SK-MEL-5 (cell line): ENCODE measurements around the gene BDKRB1. TPM values are rescaled to one million over a fixed set of nuclear protein-coding genes. Genes with fewer than 3 reads are reported as not detected.
"Not testable (repeated sequence)": the region's sequence is repeated elsewhere in the genome, so short reads cannot be mapped to it uniquely, and the experiment has no call there.

Experiments
- DNase-seq: peaks from one replicate; pipeline ENCODE4 v3.0.0-alpha.2; 2016; ENCODE audit warnings: low read depth, low spot score
- in situ Hi-C: cut with HindIII; loops from 2 replicates; pipeline ENCODE4 v1.10.0; 2016; ENCODE audit warnings: low sequenced_read_pairs, high pct_unique_total_duplicates, low pct_unique_long_range_greater_than_20kb
- total RNA-seq: library from RNA; depleted of rRNA; stranded (reverse); fragments of >200 nt; shearing (Covaris generic); gene quantifications from 2 replicates; pipeline ENCODE4 v1.2.3, GENCODE V29; 2014

The BDKRB1 gene
- total RNA-seq, 1 experiment from 2014 or later: 0.53 TPM

DNA sequence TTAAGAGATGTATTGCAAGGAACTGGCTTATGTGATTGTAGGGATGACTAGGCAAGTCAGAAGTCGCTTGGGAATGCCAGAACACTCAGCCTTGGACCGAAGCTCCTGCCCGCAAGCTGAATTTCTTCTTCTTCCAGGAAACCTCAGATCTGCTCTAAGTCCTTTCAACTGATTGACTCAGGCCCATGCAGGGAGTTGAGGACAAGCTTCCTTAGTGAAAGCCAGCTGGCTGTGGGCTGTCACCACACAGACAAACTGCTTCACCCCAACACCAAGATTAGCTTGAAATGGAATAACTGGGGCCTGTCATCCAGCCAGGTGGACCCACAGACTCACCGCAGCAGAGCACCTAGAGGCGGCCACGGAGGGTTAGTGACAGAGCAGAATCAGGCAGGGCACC lies 26.7 kb upstream of the BDKRB1 start:
- in situ Hi-C loops: no loop called here
- no peak for DNase-seq

DNA sequence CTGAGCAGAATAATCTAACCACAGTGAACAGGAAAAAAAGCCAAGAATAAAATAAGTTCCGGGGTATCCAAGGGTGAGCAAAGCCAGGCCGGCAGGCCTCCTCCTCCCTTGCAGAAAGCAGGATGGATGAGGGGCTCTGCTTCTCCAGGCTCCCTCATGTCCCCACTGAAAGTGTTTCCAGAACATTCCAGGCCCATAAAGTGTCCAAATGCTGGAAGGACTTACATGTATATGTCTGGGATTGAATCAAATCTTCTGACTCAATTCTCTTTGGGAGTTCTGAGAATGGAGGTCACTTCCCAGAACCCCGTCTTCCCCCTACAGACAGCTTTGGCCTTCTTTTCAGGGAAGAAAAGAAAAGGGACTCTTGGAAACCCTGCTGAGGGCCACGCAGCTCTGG lies 25.0 kb upstream of the BDKRB1 start:
- no peak for DNase-seq
- in situ Hi-C loops: no loop called here

DNA sequence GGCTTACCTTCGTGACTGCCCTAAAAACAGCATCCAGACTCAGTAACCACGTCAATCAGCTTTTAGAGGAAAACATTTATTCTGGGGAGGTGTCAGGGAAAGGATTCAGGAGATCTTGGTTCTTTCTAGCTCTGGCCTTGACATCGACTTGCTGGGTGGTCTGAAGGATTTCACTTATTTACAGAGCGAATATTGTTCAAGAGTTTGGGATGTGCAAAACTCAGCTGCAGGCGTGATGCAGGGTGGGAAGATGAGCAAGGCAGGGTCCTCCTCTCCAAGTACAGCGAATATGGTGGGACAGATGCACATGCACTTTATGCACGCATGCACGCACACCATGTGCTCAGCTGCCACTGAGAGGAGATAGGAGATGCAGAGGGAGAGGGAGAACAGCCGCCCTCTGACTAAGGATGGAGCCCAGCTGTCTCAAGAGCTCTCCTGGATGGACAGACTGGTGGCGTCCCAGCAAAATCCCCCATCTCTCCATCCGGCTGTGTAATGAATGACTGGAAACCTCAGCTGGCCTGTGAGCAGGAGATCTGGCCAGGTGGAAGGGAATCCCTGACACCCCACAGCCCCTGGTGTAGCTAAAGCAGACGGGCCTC lies 24.4 kb upstream of the BDKRB1 start:
- in situ Hi-C loops: no loop called here
- no peak for DNase-seq

DNA sequence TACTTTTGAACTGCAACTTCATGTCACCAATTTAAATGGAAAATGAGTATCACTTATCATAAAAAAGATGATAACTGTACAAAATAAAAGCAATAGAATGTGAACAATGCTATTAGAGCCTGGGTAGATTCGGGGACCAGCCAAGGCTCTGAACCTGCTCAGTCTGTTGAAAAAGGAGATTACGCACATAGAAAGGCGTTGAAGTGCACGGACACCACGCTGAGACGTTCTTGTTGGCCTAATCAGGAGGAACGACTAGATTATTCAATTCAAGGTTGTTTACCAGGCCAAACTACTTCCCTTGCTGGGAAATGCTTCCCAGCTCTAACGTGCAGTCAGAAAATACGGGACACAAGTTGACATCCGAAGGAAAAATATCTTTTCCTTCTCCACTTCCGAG lies 23.5 kb upstream of the BDKRB1 start:
- in situ Hi-C loops: no loop called here
- DNase-seq: no peak

DNA sequence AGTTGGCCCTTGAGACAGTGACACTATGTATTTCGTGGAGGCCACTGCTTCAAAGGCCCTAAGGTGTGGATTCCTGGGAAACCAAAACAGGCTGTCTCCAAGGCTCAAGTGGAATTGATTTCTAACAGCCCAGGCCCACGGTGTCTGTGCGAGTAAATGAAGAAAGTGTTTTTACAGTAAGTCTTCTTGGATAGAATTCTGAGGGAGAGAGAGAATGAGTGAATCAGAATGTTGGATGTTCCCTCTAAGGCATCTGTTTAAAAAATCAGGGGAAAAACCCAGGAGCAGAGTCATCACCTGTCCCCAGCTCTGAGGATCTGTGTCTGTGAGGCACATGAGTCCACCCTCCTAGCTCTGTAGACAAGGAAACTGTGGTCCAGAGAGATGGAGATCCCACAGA lies 22.3 kb upstream of the BDKRB1 start:
- in situ Hi-C loops: no loop called here
- no peak for DNase-seq

DNA sequence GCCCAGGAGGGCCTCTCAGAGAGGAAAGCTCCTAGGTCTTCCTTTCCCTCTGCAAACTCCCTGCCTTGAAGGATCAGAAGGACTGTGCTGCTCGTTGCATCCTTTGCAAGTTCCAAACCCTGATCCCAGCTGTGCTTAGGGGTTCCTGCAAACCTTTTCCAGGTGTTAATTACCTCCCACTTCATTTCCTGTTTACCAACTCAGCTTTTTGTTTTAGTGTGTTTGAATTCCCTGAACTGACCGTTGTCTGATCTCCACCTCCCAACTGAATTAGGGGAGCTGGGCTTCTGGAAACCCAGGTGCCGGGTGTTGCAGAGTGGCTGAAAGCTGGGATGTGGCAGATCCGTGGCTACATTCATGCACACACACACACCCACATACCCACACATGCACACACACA lies 20.6 kb upstream of the BDKRB1 start:
- in situ Hi-C loops: no loop called here
- no peak for DNase-seq

DNA sequence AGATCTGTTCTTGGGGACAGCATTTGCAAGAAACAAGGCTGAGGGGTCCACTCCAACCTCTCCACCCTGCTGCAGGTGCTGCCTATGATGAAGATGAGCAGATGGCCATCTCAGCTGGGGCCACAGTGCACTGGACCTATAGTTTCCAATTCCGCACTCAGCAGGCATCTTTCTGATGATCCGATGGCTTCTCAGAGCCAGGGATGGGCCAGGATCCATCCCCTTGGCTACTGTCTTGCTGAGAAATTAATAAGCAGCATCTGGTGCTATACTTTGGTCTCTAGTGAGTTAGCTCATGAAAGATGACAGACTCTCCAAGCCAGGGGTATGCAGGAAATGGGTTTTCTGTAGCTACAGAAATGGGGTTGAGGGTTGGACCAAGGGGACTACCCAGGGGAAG lies 18.4 kb upstream of the BDKRB1 start:
- in situ Hi-C loops: no loop called here
- DNase-seq: no peak

DNA sequence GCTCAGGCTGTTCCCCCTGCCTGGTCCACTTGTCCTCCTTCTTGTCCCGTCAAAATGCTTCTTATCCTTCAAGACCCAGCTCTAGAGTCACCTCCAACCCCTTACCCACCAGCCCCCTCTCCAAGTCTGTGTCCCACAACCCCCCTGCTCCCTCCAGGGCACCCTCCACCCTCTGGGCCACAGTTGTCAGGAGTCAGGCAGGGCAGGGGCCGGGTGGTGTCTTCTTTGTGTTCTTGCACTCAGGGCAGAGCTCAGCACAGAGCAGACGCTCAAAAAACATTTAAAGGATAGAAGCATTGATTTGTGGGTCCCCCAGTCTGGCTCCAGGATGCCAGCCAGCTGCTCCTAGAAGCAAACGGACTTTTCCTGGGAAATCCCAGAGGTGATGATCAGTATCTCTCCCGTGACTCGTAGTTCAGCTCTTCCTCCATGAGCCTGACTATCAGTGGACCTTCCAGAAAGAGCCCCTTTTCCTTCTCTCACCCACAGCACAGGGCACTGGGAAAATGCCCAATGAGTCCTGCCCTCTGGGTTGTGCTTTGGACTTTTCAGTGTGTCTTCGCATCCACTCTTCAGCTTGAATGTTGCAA lies 17.2 kb upstream of the BDKRB1 start:
- no peak for DNase-seq
- in situ Hi-C loops: no loop called here

DNA sequence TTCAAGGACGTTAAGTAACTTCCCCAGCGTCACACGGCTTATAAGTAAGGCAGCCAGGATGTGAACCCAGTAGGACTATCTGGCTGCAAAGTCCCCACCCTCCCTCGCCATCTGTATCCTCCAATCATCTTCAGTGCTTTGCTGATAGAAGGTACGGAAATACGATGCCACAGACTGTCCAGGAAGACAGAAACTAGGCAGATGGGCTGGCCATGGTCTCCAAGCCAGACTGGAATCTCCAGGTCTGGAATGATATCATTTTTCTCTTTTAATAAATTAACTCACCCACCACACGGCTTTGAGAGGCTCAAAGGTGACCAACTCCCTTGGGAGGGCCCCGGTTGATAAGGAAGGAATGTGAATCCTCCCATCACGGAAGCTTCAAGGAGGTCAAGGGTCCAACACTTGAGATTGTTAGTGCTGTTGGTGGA lies 16.3 kb upstream of the BDKRB1 start:
- in situ Hi-C loops: no loop called here
- no peak for DNase-seq

DNA sequence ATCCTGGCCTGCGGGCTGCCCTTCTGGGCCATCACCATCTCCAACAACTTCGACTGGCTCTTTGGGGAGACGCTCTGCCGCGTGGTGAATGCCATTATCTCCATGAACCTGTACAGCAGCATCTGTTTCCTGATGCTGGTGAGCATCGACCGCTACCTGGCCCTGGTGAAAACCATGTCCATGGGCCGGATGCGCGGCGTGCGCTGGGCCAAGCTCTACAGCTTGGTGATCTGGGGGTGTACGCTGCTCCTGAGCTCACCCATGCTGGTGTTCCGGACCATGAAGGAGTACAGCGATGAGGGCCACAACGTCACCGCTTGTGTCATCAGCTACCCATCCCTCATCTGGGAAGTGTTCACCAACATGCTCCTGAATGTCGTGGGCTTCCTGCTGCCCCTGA lies 15.4 kb upstream of the BDKRB1 start:
- in situ Hi-C loops: no loop called here
- DNase-seq: no peak

DNA sequence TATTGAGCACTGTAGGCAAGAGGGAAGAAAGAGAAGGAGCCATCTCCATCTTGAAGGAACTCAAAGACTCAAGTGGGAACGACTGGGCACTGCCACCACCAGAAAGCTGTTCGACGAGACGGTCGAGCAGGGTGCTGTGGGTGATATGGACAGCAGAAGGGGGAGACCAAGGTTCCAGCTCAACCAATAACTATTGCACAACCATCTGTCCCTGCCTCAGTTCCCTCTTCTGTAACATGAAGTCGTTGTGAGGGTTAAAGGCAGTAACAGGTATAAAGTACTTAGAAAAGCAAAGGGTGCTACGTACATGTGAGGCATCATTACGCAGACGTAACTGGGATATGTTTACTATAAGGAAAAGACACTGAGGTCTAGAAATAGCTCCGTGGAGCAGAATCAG lies 13.9 kb upstream of the BDKRB1 start:
- in situ Hi-C loops: no loop called here
- no peak for DNase-seq

DNA sequence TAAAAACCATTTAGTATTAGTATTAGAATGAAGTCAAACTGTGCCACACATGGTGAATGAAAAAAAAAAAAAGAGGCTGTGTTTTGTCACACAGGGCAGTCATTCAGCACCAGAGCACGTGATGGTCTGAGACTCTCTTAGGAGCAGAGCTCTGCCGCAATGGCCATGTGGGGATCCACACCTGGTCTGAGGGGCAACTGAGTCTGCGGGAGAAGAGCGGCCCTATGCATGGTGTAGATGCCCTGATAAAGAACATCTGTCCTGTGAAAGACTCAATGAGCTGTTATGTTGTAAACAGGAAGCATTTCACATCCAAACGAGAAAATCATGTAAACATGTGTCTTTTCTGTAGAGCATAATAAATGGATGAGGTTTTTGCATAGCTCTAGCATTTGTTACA lies 12.2 kb upstream of the BDKRB1 start:
- DNase-seq: no peak
- in situ Hi-C loops: no loop called here

DNA sequence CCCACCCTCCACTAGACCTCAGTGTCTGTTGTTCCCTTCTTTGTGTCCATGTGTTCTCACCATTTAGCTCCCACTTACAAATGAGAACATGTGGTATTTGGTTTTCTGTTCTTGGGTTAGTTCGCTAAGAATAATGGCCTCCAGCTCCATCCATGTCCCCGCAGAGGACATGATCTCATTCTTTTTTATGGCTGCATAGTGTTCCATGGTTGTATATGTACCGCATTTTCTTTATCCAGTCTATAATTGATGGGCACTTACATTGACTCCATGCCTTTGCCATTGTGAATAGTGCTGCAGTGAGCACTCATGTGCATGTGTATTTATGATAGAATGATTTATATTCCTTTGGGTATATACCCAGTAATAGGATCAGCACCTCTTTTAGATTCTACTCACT lies 10.9 kb upstream of the BDKRB1 start:
- in situ Hi-C loops, DNase-seq: not testable (repeated sequence)

DNA sequence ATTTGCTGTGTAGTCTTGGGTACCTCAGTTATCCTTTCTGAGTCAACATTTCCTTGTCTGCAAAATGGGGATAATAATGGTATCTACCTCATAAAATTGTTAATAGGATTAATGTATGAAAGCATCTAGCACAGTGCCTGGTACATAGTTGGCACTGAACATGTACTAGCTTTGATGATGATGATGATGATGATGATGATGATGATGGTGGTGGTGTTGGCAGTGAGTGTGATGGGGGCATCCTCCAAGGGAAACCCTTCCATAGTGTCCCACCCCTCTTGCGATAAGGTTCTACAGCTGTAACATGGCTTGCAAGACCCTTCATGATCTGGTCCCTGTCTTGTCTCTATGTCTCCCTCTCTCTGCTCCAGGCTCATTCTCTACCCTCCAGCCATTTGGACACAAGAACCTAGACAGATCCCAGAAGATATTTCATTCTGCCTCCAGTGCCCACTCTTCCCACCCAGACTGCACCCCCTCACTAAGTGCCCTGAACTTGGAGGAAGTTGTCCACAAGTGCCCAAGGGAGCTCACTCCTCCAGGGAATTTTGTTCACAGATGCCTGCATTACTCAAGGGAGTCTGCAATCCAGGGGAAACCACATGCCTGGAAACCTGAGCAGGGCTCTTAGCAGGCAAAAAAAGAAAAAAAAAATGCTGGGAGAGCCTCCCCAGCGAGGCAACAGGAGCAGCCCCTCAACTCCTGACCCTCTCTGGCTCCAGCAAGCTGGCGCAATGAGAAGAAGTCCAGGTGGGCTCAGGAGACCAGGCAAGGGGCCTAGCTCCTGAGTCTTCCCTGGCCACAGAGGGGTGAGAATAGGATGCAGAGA lies 10.1 kb upstream of the BDKRB1 start:
- no peak for DNase-seq
- in situ Hi-C loops: no loop called here

DNA sequence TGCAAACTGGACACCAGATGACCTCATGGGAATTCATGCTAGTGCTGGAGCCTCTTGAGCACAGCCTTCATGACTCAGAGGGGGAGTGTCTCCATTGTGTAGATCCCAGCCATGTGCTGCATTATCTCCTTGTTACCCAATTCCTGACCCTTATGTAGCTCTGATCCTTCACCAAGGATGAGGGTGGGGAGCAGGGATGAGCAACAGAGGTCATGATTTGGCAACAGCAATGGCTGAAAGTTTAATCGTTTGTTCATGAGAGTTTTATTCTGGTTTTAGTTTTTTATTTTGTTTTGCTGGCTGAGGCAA lies 9.5 kb upstream of the BDKRB1 start:
- in situ Hi-C loops: no loop called here
- no peak for DNase-seq

DNA sequence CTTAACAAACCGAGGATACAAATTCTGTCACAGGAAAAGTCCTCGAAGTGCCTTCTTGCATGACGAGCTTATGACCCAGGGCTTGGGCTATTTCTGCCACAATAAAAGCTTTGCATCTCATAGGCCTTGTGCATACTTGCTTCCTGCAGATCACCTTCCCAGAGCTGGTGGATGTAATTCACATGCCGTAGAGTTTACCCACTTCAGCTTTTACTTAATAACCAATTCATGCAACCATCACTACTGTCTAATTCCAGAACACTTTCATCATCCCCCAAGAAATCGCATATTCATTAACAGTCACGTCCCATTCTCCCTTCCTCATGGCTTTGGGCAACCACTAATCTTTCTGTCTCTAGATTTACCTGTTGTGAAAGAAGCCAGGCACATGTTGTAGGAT lies 9.0 kb upstream of the BDKRB1 start:
- in situ Hi-C loops: no loop called here
- DNase-seq: no peak

DNA sequence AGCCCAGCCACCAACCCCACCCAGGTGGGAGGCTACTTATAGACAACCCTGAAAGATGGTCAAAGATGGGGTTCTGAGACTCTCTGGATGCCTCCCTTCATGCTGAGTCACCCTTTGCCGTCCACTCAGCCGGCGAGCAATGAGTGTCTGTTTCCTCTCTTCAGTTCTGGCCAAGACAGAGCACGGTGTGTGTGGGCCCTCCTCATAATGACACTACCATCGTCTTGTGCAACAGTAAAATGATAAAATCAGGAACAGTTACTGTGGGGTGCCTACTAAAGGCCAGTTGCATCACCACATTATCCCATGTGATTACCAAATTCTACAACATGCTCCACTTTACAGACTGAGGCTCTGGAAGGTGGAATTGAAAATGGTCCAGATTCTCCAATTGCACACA lies 7.0 kb upstream of the BDKRB1 start:
- DNase-seq: no peak

DNA sequence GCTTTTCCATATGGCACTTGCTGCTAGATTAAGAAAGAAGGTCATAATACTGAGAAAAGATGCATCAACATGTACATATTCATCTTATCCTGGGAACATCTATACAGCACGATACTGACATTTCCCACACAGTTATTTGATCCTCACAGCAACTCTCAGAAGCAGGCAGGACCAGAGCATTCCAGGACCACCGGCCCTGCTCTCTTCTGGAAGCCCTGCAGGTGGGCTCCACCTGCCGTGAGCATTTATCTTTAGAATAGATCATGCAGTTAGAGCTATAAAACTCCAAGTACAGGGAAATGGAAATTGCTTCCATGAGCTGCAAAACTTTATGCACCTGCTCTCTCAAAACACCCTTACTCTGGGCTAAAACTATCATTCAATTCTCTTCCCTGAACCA lies 5.5 kb upstream of the BDKRB1 start:
- in situ Hi-C loops: no loop called here
- DNase-seq: no peak

More for the DNA sequence above, 7.0 kb upstream of the BDKRB1 start:
- in situ Hi-C loops: no loop called here

DNA sequence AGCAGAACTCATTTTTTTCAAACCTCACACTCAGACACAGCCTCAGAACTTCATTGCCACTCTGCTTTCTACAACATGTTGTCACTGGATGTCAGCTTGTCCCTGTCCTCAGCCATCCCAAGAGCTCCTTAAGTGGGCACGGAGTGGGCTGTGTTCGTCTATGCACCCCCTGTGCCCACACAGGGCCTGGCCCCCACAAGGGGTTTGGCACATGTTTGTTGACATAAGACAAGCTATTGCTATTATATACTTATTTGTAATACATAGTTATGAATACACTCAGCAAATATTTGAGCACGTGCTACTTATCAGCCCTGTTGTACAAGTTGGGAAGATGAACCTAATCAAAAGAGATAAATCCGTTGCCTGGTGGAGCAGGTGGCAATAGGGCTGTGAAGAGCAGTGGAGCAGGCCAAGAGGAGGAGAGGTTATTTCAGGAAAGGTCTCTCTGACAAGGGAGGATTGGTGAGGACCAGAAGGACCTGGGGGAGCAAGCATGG lies 4.3 kb upstream of the BDKRB1 start:
- in situ Hi-C loops: no loop called here
- no peak for DNase-seq
